ENCODE results near the gene MACO1. TPM values are rescaled to one million over a fixed set of nuclear protein-coding genes. Genes with fewer than 3 reads are reported as not detected.

MACO1 gene
- total and polyA plus RNA-seq, 10 of the 15 experiments (the other 5 are each of a cell fraction or from before 2014, with no cell fraction given), result 3.2 to 19.8 (median 10.3) TPM

- TF ChIP-seq MLLT1 (IDR thresholded peaks at IDR 0.05), result peak; percentile 76
- peak; percentile 84 for TF ChIP-seq TCF12 (IDR thresholded peaks at IDR 0.05; ENCODE audit: low read depth, low read length)
- peak; percentile 93 for TF ChIP-seq RELA (IDR thresholded peaks at IDR 0.05; ENCODE audit: borderline replicate concordance, partially characterized antibody)
- no peak for TF ChIP-seq MYC (IDR thresholded peaks at IDR 0.05; ENCODE audit: insufficient read depth, insufficient read length, insufficient replicate concordance, low read length, severe bottlenecking)
- TF ChIP-seq CREM (IDR thresholded peaks at IDR 0.05; ENCODE audit: low read depth), result peak; percentile 62; the same call in 1 of the 2 replicates
- peak; percentile 42; the same call in 1 of the 2 replicates for TF ChIP-seq CHD2 (IDR thresholded peaks at IDR 0.05; ENCODE audit: borderline replicate concordance, low read depth, low read length)
- TF ChIP-seq ZNF217 (IDR thresholded peaks at IDR 0.05), result peak; percentile 75
- peak; percentile 31; the same call in 1 of the 3 replicates for TF ChIP-seq POU2F2 (IDR thresholded peaks at IDR 0.05; ENCODE audit: borderline replicate concordance, low read depth, low read length)
- 0 out of 2 replicates have a peak, but pooled peaks have one; percentile 44 for TF ChIP-seq PAX5 (IDR thresholded peaks at IDR 0.05; ENCODE audit: borderline replicate concordance, low read depth, low read length)
- no peak for TF ChIP-seq SIN3A (IDR thresholded peaks at IDR 0.05; ENCODE audit: low read depth, low read length)
- TF ChIP-seq SMARCA5 (IDR thresholded peaks at IDR 0.05), result no peak
- no peak for TF ChIP-seq CHD1 (IDR thresholded peaks at IDR 0.05; ENCODE audit: low read depth, low read length)
- TF ChIP-seq MAX (IDR thresholded peaks at IDR 0.05; ENCODE audit: low read depth, low read length), result no peak
- peak; percentile 70; the same call in 1 of the 2 replicates for TF ChIP-seq STAT3 (IDR thresholded peaks at IDR 0.05; ENCODE audit: low read depth, low read length)
- TF ChIP-seq NR2F1 (conservative IDR thresholded peaks at IDR 0.05), result peak; percentile 86
- no peak for TF ChIP-seq IRF4 (IDR thresholded peaks at IDR 0.05; ENCODE audit: low read depth, low read length)
- TF ChIP-seq GATAD2B (conservative IDR thresholded peaks at IDR 0.05; ENCODE audit: low read depth), result peak; percentile 38; the same call in 1 of the 2 replicates
- TF ChIP-seq FOS (IDR thresholded peaks at IDR 0.05; ENCODE audit: borderline replicate concordance, extremely low read depth, insufficient read length), result no peak
- TF ChIP-seq TCF7 (IDR thresholded peaks at IDR 0.05; ENCODE audit: borderline replicate concordance), result peak; percentile 75; the same call in 1 of the 2 replicates
- TF ChIP-seq EED (IDR thresholded peaks at IDR 0.05; ENCODE audit: low read depth), result peak; percentile 72
- no peak for TF ChIP-seq ZNF622 (IDR thresholded peaks at IDR 0.05)
- peak; percentile 72 for TF ChIP-seq ATF7 (IDR thresholded peaks at IDR 0.05; ENCODE audit: low read depth)
- TF ChIP-seq EP300 (IDR thresholded peaks at IDR 0.05; ENCODE audit: borderline replicate concordance in 1 of 2, control insufficient read depth in 1 of 2, low read depth in 2 of 2, low read length in 2 of 2), result peak; percentile 70 to 93
- peak; percentile 85 for TF ChIP-seq CBFB (IDR thresholded peaks at IDR 0.05; ENCODE audit: low read depth)
- TF ChIP-seq PML (IDR thresholded peaks at IDR 0.05; ENCODE audit: low read length), result peak; percentile 73
- no peak for TF ChIP-seq RAD21 (IDR thresholded peaks at IDR 0.05; ENCODE audit: insufficient read depth, low read depth, low read length)
- TF ChIP-seq HSF1 (IDR thresholded peaks at IDR 0.05; ENCODE audit: low read depth, low read length), result no peak
- TF ChIP-seq MYB (IDR thresholded peaks at IDR 0.05; ENCODE audit: borderline replicate concordance, low read depth, low read length), result 0 out of 2 replicates have a peak, but pooled peaks have one; percentile 56
- TF ChIP-seq ATF2 (IDR thresholded peaks at IDR 0.05; ENCODE audit: low read length), result peak; percentile 58
- peak; percentile 90 for TF ChIP-seq IKZF1 (conservative IDR thresholded peaks at IDR 0.05)
These were observed 16.9 kb downstream of the MACO1 start (continued) for GRCh38 chr1:25447547-25447946.
